NCI-H2029 (cell line): ENCODE measurements around the gene CLEC20A.

Experiments used
- DNase-seq: peaks from one replicate; lab custom pipeline; 2025; lab: John Stamatoyannopoulos, UW

Gene CLEC20A

GRCh38 chr1:178496410-178497135 lies at the start of gene CLEC20A:
CLEC20A (minus strand) TSS chr1:178496964; CDS start chr1:178496939, 25 bp downstream.
- no peak for DNase-seq

GRCh38 chr1:178544531-178544930 lies 47.8 kb upstream of the CLEC20A start:
- DNase-seq: no peak

- DNase-seq: no peak
Observed at GRCh38 chr1:178543290-178543607, 46.5 kb upstream of the CLEC20A start.

- DNase-seq: no peak
Observed at GRCh38 chr1:178542554-178543289, 46.0 kb upstream of the CLEC20A start.

GRCh38 chr1:178541829-178542553 lies 45.2 kb upstream of the CLEC20A start:
- no peak for DNase-seq

GRCh38 chr1:178541379-178541778 lies 44.6 kb upstream of the CLEC20A start:
- no peak for DNase-seq

- DNase-seq: no peak
Observed at GRCh38 chr1:178540646-178541045, 43.9 kb upstream of the CLEC20A start.

- DNase-seq: no peak
Observed at GRCh38 chr1:178540204-178540603, 43.4 kb upstream of the CLEC20A start.

GRCh38 chr1:178539291-178539690 lies 42.5 kb upstream of the CLEC20A start:
- no peak for DNase-seq

- no peak for DNase-seq
Observed at GRCh38 chr1:178538192-178538916, 41.6 kb upstream of the CLEC20A start.

GRCh38 chr1:178537382-178538090 lies 40.8 kb upstream of the CLEC20A start:
- DNase-seq: no peak

- DNase-seq: no peak
Observed at GRCh38 chr1:178536844-178537371, 40.1 kb upstream of the CLEC20A start.

- DNase-seq: no peak
Observed at GRCh38 chr1:178536329-178536728, 39.6 kb upstream of the CLEC20A start.

GRCh38 chr1:178534137-178534868 lies 37.5 kb upstream of the CLEC20A start:
- no peak for DNase-seq

- no peak for DNase-seq
Observed at GRCh38 chr1:178533121-178533946, 36.6 kb upstream of the CLEC20A start.

GRCh38 chr1:178532392-178532791 lies 35.6 kb upstream of the CLEC20A start:
- DNase-seq: no peak

GRCh38 chr1:178531887-178532286 lies 35.1 kb upstream of the CLEC20A start:
- DNase-seq: no peak

- no peak for DNase-seq
Observed at GRCh38 chr1:178530502-178530901, 33.7 kb upstream of the CLEC20A start.

- DNase-seq: no peak
Observed at GRCh38 chr1:178530037-178530402, 33.3 kb upstream of the CLEC20A start.
